GM19397 (cell line): ENCODE data around the gene NPY.

Experiments used
- ATAC-seq: cut with Tn5 transposase; IDR thresholded peaks from one replicate; pipeline ENCODE4 v1.9.1; 2021; ENCODE audit warnings: mild to moderate bottlenecking, moderate library complexity; ENCODE audit not compliant: unreplicated experiment

NPY gene

DNA sequence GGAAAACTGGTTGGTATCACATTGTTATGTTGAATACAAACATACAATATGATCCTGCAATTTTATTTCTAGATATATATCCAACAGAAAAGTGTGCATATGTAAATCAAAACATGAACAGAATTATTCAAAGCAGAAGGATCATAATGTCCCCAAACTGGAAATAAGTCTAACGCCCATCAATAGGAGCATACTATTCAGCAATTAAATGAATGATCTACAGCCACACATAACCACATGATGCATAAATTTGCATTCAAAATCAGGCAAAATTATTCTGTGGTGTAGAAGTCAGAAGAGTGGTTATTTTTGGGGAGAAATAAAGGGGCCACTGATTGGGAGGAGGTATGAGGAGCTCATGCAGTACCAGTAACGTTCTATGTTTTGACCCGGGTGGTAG is 28.6 kb downstream of the NPY start:
- ATAC-seq = no peak

DNA sequence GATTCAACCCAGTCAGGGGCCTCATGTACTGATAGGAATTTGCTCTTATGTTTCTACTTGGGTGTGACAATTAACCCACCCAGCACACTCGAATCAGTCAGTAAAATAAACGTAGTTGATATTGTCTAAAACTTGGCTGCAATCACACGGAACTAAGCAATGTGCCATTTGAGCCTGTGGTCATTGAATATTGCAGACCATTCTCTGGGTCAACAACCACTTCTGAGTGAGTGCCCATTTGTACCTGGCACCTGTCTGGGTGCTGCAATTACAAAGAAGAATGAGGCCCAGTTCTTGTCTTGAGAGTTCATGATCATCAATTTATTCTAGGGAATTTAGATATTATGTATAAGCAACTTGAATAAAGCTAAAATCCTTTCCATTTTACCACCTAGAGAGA is 29.8 kb downstream of the NPY start:
- no peak for ATAC-seq

DNA sequence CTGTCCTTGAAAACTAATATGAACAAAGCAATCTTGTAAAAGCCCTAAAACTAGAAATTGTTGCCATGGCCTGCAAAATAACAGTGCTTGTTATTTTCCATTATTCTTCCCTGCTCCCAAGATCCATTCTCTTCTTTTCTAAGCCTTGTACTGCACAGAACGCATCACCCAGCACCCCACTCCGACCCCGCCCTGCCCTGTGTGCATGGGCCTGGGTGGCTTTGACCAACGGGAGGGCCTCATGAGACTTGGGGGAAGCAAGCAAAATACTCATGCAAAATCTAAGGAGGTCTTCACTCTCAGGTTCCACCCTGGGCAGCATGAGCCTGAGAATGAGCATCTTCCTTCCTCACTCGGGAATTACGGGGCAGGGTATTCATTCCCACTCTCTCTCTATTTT is 32.4 kb downstream of the NPY start:
- no peak for ATAC-seq

DNA sequence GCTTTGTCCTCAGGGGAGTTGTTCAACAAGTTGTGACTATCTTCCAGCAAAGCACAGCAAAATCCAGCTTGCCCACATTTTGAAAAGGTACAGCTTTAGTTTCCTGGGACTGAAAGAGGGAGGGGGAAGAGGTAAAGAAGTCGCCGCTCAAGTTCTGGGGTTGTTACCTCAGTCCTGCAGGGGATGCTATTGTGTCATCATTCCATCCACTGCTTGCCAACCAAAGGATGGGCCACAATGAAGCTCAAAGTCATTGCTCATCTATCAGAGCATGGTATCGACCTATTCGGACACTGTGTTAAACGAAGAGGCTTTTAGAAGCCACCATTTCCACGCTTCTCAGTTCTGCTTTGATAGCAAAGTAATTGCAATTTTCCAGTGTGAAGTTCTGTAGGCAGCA is 34.3 kb downstream of the NPY start:
- no peak for ATAC-seq

DNA sequence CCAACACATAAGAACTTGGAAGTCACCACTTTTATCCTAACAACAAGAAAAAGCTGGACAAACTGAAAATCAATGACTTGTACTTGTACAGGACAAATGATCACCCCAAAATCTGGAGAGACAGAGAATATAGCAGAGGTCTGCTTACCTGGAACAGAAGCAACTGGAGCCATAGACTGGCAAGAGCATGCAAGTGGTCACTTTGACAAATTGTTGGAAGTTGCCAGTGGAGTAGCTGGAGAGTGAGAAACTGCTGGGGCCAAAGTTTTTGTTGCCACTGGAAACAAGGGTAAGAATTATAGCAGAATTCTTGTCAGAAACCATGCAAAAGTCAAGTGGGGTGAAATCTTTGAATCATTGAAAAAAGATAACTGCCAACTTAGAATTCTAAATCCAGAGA is 35.2 kb downstream of the NPY start:
- no peak for ATAC-seq

DNA sequence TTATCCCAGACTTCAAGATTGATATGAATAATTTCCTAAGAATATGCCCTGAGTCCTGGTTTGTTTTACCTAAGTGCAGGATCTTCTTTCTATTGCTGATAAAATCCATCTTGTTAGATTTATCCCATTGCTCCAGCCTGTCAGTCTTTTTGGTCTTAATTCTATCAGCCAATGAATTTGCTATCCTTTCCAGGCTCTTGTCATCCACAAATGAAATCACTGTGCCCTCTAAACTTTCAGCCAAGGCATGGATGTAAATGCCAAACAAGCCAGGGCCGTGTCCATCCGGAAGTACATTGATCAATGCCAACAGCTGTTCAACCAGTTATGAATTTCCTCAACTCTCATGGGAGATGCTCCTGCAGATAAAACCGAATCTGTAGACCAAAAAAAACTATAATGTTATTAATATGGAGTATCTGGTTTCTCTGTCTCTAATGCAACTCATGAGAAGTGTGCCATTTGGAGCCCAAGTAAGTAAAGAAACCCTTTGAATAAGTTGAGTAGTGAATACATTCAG is 40.0 kb downstream of the NPY start:
- ATAC-seq = no peak

DNA sequence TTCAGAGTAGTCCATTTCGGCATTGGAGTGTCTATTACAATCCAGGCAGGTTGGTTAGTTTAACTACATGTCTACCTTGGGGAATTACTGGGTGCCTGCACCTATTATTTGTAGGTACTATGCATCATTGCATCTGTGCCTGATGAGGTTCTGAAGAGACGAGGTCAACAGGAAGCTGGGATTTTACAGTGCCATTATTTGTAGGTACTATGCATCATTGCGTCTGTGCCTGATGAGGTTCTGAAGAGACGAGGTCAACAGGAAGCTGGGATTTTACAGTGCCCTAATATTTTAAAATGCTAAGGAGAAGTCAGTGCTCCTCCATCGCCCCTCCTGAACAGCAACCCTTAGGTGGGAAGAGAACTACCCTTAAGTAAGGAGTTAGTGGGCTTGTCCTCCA is 41.7 kb downstream of the NPY start:
- ATAC-seq = peak; percentile 88

DNA sequence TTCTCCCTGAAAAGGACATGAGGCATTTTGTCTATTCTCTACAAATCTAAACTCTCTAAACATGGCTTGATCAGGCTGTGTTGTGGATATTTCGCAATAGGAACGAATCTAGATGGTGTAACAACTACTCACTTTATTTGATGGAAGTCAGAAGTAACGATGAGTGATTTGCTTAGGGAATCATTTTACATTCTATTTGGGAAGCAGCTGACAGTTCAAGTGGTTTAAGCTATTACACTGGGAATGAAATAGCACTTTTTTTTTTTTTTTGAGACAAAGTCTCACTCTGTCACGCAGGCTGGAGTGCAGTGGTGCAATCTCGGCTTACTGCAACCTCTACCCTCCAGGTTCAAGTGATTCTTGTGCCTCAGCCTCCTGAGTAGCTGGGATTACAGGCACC is 44.1 kb downstream of the NPY start:
- no peak for ATAC-seq

DNA sequence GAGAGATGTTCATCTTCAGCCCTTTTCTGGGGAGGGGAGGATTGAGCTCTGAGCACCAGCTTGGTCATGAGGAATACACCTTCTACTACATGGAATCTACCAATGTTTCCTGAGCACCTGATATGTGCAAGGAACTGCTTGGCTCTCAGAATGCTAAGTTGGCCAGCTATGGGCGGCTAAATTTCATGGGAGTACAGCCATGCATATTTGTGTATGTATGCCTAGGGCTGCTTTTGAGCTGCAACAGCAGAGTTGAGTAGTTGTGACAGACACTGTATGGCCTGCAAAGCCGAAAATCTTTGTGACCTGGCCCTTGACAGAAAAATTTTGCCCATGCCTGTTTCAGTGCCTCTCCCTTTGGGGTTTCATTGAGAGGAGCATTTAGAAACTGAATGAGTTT is 44.9 kb downstream of the NPY start:
- no peak for ATAC-seq

DNA sequence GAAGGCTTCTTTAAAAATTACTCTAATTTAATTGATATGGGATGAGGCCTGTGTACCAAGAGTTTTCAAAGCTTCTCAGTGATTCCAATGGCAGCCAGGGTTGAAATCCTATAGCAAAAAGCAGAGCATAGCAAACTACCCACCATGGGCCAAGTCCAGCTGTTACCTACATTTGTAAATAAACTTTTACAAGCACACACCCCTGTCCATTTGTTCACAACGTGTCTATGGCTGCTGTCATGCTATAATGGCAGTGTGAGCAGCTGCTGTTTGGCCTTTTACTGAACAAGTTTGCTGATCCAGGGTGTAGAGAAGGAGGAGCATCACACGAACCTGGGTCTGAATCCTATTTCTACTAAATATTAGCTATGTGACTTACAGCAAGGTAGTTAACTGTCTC is 50.0 kb downstream of the NPY start:
- no peak for ATAC-seq

DNA sequence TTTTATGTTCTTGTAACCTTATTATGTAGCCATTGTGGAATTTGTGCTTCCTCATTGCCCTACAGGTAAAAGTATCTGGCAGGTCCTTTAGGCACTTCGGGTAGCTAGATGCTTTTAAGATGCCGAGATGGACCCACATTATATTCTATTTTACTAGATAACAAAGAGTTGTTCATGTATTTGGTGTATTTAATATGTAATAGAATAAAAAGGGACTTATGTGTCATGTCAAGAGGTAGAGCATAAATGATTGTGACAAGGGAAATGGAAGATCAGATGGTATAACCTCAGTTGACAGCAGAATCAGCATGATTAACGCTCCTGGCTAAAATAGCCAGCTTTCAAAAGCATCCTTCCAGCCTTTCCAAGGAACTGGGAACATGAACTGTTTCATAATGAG is 50.6 kb downstream of the NPY start:
- ATAC-seq = no peak

DNA sequence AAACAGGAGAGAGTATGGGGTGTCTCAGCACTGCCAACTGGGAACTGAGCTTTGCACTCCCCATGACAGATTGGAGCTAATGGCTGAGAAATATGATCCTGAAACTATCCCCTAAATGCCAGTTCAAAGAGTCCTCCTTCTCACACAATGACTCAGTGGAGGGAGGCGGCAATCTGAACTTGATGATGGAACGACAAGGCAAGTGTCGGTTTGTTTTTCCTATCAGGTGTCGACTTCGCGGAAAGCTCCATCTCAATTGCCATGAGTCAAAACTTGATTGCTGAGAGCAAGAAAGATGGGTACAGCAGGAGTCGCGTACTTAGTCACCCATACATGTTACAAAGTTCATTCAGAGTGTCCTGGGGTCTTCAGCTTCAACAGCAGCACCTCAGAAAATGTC is 52.5 kb downstream of the NPY start:
- ATAC-seq = no peak

DNA sequence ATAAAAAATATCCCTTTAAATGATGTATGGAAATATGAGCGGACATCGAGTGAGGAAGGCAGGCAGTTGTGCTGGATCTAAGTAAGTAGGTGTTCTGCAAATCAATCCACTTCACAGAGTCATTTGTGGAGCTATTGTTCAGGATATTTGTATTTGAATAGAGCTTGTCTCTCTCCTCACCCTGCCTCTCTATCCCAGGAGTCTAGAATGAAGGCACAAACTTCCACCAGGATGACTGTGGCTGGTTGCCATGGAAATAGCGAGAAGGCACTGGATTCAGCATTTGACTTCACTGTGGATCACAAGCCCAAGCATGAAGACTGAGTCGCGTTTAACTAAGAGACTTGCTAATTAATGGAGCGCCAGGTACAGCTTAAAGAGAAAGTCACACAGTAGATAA is 53.2 kb downstream of the NPY start:
- ATAC-seq = no peak

DNA sequence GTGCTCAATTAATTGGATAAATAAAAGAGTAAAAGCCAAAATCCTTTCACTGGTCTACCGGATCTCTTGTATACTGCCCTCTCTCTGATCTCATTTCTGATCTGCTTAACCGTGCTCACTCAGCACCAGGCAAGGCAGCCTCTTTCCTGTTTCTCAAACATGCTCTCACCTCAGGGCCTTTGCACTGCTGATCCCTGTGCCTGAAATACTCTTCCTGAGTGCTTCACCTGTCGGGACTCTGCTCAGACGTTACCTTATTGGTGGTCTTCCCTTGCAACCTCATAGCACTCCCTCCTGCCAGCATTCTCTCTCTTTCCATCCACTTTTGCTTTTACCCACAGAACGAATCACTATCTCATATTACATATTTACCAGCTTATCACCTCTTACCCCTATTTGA is 55.6 kb downstream of the NPY start:
- no peak for ATAC-seq

DNA sequence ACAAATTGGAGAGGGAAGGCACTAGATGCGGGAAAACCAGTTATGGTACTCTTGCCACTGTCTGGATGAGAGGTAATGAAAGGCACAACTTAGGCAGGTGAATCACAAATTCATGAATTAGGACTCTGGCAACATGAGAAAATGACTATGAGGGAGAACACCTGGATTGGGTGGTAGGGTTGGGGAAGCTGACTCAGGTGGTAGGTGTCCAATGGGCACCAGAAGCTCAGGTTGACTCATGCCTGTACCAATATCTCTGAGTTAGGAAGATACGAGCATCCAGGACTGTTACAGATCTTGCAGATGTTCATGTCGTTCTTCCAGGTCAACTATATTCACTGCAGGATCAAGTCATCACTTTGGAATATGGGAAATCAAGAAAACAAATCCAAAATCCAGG is 56.7 kb downstream of the NPY start:
- no peak for ATAC-seq
